AG04450 (cell line): ENCODE data around the gene NCOA1. TPM values are rescaled to one million over a fixed set of nuclear protein-coding genes. Genes with fewer than 3 reads are reported as not detected.

Experiments used
- CTCF ChIA-PET: fragments of 300-600, 350-600 bp; formaldehyde crosslinking; extraction: SDS; loops from one replicate; lab custom pipeline; 2022; ENCODE audit warnings: antibody characterized with exemption, inconsistent platforms; lab: Charles Lee
- POLR2A ChIA-PET: fragments of 350-600 bp; formaldehyde crosslinking; extraction: SDS; loops from one replicate; lab custom pipeline; 2021; ENCODE audit warnings: antibody characterized with exemption, inconsistent platforms; lab: Yijun Ruan, JAX
- DNase-seq: peaks from one replicate; pipeline ENCODE4 v3.0.0-alpha.2; 2011; ENCODE audit warnings: low read depth, low spot score
- H3K27ac ChIP-seq: one replicate; pipeline ENCODE4 v1.5.1; 2012; ENCODE audit warnings: low read depth, low read length, control low read depth
- H3K27me3 ChIP-seq: one replicate; pipeline ENCODE4 v1.6.0; 2012; ENCODE audit warnings: low read length; ENCODE audit not compliant: control insufficient read depth, insufficient read depth
- H3K4me3 ChIP-seq: 2 replicates; pipeline ENCODE4 v1.5.1; 2011; ENCODE audit warnings: mild to moderate bottlenecking, low read depth, low read length, control low read depth
- H3K9me3 ChIP-seq: 2 replicates; pipeline ENCODE4 v1.5.1; 2012; ENCODE audit warnings: low read length; ENCODE audit not compliant: control insufficient read depth, insufficient read depth
- CTCF ChIP-seq: IDR thresholded peaks from 2 replicates; pipeline ENCODE4 v1.5.1; 2011; ENCODE audit warnings: low read depth, low read length, control low read depth, inconsistent platforms
- polyA plus RNA-seq: library from polyadenylated mRNA; depleted of rRNA; stranded (reverse); fragments of >200 nt; gene quantifications from 2 replicates; pipeline ENCODE4 v1.2.3, GENCODE V29; 2011

Gene NCOA1
- polyA plus RNA-seq, 1 experiment, result 20.8 TPM

GRCh38 chr2:24642351-24642750 is 151.3 kb downstream of the NCOA1 start:
- ChIA-PET POLR2A (interaction anchor here (0.6 kb wide), 1 partner anchor 423 kb away, joined by 11 read pairs; no protein-coding TSS in a partner anchor), CTCF (interaction anchor here (0.6 to 1.8 kb wide), 2 partner anchors 29 to 151 kb away, joined by 4 to 7 read pairs; partner anchors contain the start of genes CENPO and PTRHD1)
- no peak for DNase-seq
- Histone ChIP-seq H3K27me3 (no peaks in the 10 kb centered on the region), H3K4me3 (no peak overlapping the region), H3K27ac (no peak overlapping the region), H3K9me3 (no peaks in the 10 kb centered on the region)
- TF ChIP-seq CTCF, result no peak

GRCh38 chr2:24643051-24643450 is 152.0 kb downstream of the NCOA1 start:
- DNase-seq, result no peak
- no peak overlapping the region for H3K4me3 ChIP-seq
- no peak for TF ChIP-seq CTCF
- CTCF ChIA-PET, result interaction anchor here (1.8 kb wide), 1 partner anchor 30 kb away, joined by 7 read pairs; no protein-coding TSS in a partner anchor
- POLR2A ChIA-PET, result no interaction called here
- H3K27me3 ChIP-seq, result no peaks in the 10 kb centered on the region
- H3K27ac ChIP-seq, result no peak overlapping the region
- H3K9me3 ChIP-seq, result no peaks in the 10 kb centered on the region

GRCh38 chr2:24644032-24644431 is 153.0 kb downstream of the NCOA1 start:
- no peak for TF ChIP-seq CTCF
- POLR2A ChIA-PET, result no interaction called here
- Histone ChIP-seq H3K27ac (no peak overlapping the region), H3K9me3 (no peaks in the 10 kb centered on the region), H3K27me3 (no peaks in the 10 kb centered on the region), H3K4me3 (no peak overlapping the region)
- no peak for DNase-seq
- CTCF ChIA-PET, result interaction anchor here (1.8 kb wide), 1 partner anchor 31 kb away, joined by 7 read pairs; no protein-coding TSS in a partner anchor

- CTCF ChIA-PET, result no interaction called here
- H3K4me3 ChIP-seq, result no peak overlapping the region
- POLR2A ChIA-PET, result no interaction called here
- no peak for DNase-seq
- H3K9me3 ChIP-seq, result no peaks in the 10 kb centered on the region
- no peaks in the 10 kb centered on the region for H3K27me3 ChIP-seq
- no peak for TF ChIP-seq CTCF
- no peak overlapping the region for H3K27ac ChIP-seq
Measured at GRCh38 chr2:24650997-24651642, 160.1 kb downstream of the NCOA1 start.

GRCh38 chr2:24651643-24652003 is 160.6 kb downstream of the NCOA1 start:
- Histone ChIP-seq H3K9me3 (no peaks in the 10 kb centered on the region), H3K27me3 (no peaks in the 10 kb centered on the region), H3K4me3 (no peak overlapping the region), H3K27ac (no peak overlapping the region)
- DNase-seq, result no peak
- TF ChIP-seq CTCF, result no peak
- ChIA-PET POLR2A (no interaction called here), CTCF (no interaction called here)
